Adrenal gland (tissue), 12 donors: ENCODE results near the gene CALB2. TPM values are rescaled to one million over a fixed set of nuclear protein-coding genes. Genes with fewer than 3 reads are reported as not detected.

Experiments
- DNase-seq, 7 donors: peaks; one replicate each; pipeline ENCODE4 v3.0.0-alpha.2; 2019 to 2020
- H3K27ac ChIP-seq, 5 donors: fragments of 200-600 bp; sonication (generic) in 4 of 5; 1 replicate in 3 of 5; 2 replicates in 2 of 5; pipeline versions ENCODE4 v1.5.1 to v1.8.0; 2016 to 2020; ENCODE audit warnings: mild to moderate bottlenecking in 1 of 5
- H3K27me3 ChIP-seq: fragments of 200-600 bp; 2 replicates; pipeline ENCODE4 v1.8.0; 2021
- H3K36me3 ChIP-seq, 2 donors: fragments of 200-600 bp; replicated peaks in 1 of 2; 1 replicate in 1 of 2; 2 replicates in 1 of 2; pipeline versions ENCODE4 v1.5.1 to v1.8.0; 2018 to 2022
- H3K4me1 ChIP-seq, 2 donors: fragments of 200-600 bp; replicated peaks in 1 of 2; 1 replicate in 1 of 2; 2 replicates in 1 of 2; pipeline versions ENCODE4 v1.5.1 to v1.8.0; 2018 to 2021
- H3K4me3 ChIP-seq, 4 donors: fragments of 200-600 bp; sonication (generic) in 3 of 4; one replicate each; pipeline ENCODE4 v1.5.1; 2016 to 2018
- H3K9me3 ChIP-seq, 3 donors: fragments of 200-600 bp; sonication (generic) in 1 of 3; replicated peaks in 1 of 3; 1 replicate in 2 of 3; 2 replicates in 1 of 3; pipeline versions ENCODE4 v1.5.1 to v1.8.0; 2016 to 2021
- POLR2A ChIP-seq, 2 donors: fragments of 450-650 bp; IDR thresholded peaks; one replicate each; pipeline ENCODE4 v1.6.1; 2017; ENCODE audit warnings: antibody characterized with exemption in 2 of 2, mild to moderate bottlenecking in 2 of 2, moderate library complexity in 1 of 2
- WGBS, 4 donors: extraction: QIAGEN DNeasy Blood & Tissue Kit in 2 of 4; methylation state at CpG; one replicate each; pipeline versions ENCODE4 v1.1.5 to v1.1.7; 2013 to 2017; 5-methylcytosine and 5-hydroxymethylcytosine counted together
- intact Hi-C, 2 donors: fragments of 100-400 bp; cut with DNase I; formaldehyde crosslinking; loops; one replicate each; pipeline versions ENCODE4 v1.14.1 to v1.15.0; 2022 to 2023
- polyA plus RNA-seq, 3 donors: library from polyadenylated mRNA; stranded (reverse); fragments of 200-250 nt in 2 of 3; fragments of 350-450 nt in 1 of 3; fragmentation: Illumina TruSeq in 1 of 3; extraction: RNeasy Lipid Tissue Mini Kit (QIAGEN cat#74804) in 1 of 3; gene quantifications; one replicate each; pipeline ENCODE4 v1.2.3, GENCODE V29; 2013 to 2014
- total RNA-seq, 9 donors: library from RNA; depleted of rRNA in 4 of 9; stranded (reverse); fragments of >200 nt in 4 of 9; fragments of 120-200 nt in 1 of 9; fragmentation: NEBNext Ultra II Directional in 1 of 9; extraction: Animal tissue kit (Norgen Biotek cat#: 25700) in 1 of 9; gene quantifications; one replicate each; pipeline versions ENCODE4 v1.1.0 to v1.2.4, GENCODE V29; 2013 to 2023
- TF ChIP-seq, protein P1 (sequence below), 6 experiments: fragments of 450-650 bp in 4 of 6; fragments of 200-600 bp in 2 of 6; sonication (generic) in 1 of 6; IDR thresholded peaks; 1 replicate in 5 of 6; 2 replicates in 1 of 6; pipeline versions ENCODE4 v1.5.1 to v1.8.0; 2016 to 2021; ENCODE audit warnings: antibody characterized with exemption in 6 of 6, mild to moderate bottlenecking in 2 of 6, moderate library complexity in 1 of 6
- donor health status: healthy with polysubstance abuse.
- donor health status: Bipolar disorder and iron deficiency.
- donor health status: DM: yes; HTN: yes; CAD: no.
- donor health status: DM: no; HTN: no; CAD: no.
- donor health status: DM: no; HTN: no; CAD: no.
- donor health status: DM: yes; HTN: yes; CAD: no.

CALB2 gene
- total and polyA plus RNA-seq, 12 donors: 0.83 to 68.5 (median 33.0) TPM

DNA sequence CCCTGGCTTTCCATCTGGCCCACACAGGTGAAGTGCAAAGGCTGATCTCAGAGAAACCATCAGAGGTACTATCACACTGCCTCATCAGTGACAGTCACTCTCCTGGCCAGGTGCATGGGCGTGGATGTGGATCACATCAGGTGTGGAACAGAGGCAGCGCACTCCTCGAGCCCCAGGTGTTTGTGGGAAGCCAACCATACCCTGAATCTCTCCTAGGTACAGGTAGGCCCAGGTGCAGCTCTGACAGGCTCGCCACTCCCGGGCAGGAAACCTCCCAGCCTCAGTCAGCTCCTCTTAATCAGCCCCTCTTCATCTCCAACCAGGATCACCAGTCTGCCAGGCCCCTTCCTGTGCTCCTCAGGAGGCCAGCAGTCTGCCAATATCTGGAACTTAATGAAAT, 51.6 kb downstream of the CALB2 start:
- H3K36me3 ChIP-seq: no peaks in the 10 kb centered on the region
- no peak overlapping the region for H3K4me3 ChIP-seq
- intact Hi-C loops: loop anchor here (5.0 kb wide), 2 partner anchors 92 to 202 kb away; no protein-coding TSS in a partner anchor
- peaks cover 0 to 6% of the 10 kb centered on the region in 2 donors for H3K4me1 ChIP-seq
- WGBS, 4 donors: 53 to 80% (median 66%) methylated on average over 1 to 5 of the region's 5 CpGs
- no peaks in the 10 kb centered on the region for H3K9me3 ChIP-seq
- H3K27me3 ChIP-seq: peaks cover 4% of the 10 kb centered on the region
- H3K27ac ChIP-seq: no peak overlapping the region
- no peak for DNase-seq
- TF ChIP-seq, protein P1, sequence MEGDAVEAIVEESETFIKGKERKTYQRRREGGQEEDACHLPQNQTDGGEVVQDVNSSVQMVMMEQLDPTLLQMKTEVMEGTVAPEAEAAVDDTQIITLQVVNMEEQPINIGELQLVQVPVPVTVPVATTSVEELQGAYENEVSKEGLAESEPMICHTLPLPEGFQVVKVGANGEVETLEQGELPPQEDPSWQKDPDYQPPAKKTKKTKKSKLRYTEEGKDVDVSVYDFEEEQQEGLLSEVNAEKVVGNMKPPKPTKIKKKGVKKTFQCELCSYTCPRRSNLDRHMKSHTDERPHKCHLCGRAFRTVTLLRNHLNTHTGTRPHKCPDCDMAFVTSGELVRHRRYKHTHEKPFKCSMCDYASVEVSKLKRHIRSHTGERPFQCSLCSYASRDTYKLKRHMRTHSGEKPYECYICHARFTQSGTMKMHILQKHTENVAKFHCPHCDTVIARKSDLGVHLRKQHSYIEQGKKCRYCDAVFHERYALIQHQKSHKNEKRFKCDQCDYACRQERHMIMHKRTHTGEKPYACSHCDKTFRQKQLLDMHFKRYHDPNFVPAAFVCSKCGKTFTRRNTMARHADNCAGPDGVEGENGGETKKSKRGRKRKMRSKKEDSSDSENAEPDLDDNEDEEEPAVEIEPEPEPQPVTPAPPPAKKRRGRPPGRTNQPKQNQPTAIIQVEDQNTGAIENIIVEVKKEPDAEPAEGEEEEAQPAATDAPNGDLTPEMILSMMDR (IDR thresholded peaks at IDR 0.05): no peak
- no peak for TF ChIP-seq POLR2A (IDR thresholded peaks at IDR 0.05)

DNA sequence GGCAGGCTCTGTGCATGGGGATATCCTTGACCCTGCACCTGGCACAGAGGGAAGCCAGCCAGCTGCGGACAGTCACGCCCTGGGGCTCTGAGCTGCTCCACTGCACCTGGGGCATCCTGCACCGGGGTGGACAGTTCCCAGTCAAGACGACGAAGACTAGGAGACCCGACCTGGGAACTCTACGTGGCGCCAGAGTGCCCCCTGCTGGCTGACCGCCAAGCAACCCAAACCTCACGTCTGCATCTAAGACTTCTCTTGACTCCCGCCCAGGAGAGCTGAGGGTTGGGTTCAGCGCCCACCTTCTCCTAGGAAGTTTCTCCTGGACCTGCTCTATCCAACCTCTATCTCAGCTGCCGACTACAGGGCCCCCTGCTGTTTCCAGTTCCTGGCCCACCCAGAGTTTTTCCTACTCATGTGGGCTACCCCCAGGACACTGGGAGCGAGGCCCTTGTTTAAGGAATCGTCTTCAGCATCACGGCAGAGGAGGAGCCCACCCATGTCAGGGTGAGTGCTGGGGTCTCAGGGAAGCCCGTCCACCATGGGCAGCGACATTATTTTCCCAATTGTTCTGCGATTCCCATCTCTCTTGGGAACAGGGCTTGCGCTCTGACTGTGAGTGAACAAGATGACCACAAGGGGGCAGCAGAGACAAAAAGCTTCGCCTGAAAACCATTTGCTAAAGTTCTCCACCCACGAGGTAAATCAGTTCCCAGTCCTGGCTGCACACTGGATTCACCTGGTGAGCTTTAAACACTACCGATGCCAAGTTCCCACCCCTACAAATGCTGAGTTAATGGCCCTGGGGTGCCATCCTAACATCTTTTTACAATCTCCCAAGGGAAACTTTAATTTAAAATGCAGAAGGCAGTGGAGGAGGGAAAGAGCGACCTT, 54.0 kb downstream of the CALB2 start:
- Histone ChIP-seq H3K36me3 (no peaks in the 10 kb centered on the region), H3K9me3 (no peaks in the 10 kb centered on the region), H3K27me3 (peaks cover 4% of the 10 kb centered on the region), H3K4me1 (peaks cover 0 to 6% of the 10 kb centered on the region in 2 donors), H3K4me3 (no peak overlapping the region), H3K27ac (no peak overlapping the region)
- intact Hi-C loops: loop anchor here (2.0 to 5.0 kb wide), 3 partner anchors 90 to 200 kb away; no protein-coding TSS in a partner anchor
- TF ChIP-seq, protein P1 (IDR thresholded peaks at IDR 0.05): peak; percentile 78 to 95 (median 86)
- TF ChIP-seq POLR2A (IDR thresholded peaks at IDR 0.05): no peak
- peak; percentile 63 to 87 (median 73) for DNase-seq
- 7 to 9% (median 8%) methylated on average over 14 to 24 of the region's 24 CpGs for WGBS, 4 donors

DNA sequence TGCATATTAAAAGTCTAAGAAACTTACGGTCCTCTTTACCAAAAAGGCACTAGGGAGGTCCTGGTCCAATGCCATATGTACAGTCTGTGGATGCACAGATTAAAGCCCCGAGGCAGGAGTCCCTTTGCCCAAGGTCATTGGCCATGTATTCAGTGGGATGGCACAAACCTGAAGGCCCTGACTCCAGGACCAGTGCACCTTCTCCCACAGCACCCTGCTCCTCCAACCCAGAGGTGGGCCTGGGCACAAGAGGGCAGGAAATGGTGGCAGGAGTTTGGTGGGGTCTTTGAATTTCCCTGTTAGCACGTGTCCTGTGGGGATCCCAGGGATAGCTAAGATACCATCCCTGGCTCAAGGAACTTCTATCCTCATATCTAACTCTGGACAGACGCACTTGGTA, 54.8 kb downstream of the CALB2 start:
- no peak overlapping the region for H3K4me3 ChIP-seq
- H3K27me3 ChIP-seq: peaks cover 4% of the 10 kb centered on the region
- intact Hi-C loops: loop anchor here (2.0 to 5.0 kb wide), 3 partner anchors 89 to 199 kb away; no protein-coding TSS in a partner anchor
- no peaks in the 10 kb centered on the region for H3K36me3 ChIP-seq
- peaks cover 0 to 6% of the 10 kb centered on the region in 2 donors for H3K4me1 ChIP-seq
- 51 to 78% (median 65%) methylated on average over 2 to 4 of the region's 4 CpGs for WGBS, 4 donors
- TF ChIP-seq, protein P1 (IDR thresholded peaks at IDR 0.05): no peak
- no peak for TF ChIP-seq POLR2A (IDR thresholded peaks at IDR 0.05)
- H3K9me3 ChIP-seq: no peaks in the 10 kb centered on the region
- no peak for DNase-seq
- H3K27ac ChIP-seq: no peak overlapping the region

DNA sequence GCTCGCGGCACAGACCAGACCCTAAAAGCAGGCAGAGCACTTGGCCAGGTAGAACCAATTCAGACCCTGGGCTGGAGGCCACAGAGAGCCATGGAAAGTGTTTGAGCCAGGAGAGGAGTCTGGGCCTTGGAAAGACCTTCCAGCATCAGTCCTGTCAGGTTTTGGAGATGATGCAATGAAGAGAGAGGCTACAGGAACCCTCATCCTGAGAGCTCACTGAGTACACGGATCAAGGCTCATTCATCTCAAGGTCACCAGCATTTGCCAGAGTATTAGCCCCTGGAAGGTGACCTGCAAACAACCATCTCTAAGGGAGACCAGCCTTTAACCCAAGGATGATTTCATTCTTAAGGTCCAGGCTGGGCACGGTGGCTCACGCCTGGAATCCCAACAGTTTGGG, 55.5 kb downstream of the CALB2 start:
- no peak overlapping the region for H3K4me3 ChIP-seq
- WGBS, 4 donors: 76 to 86% (median 79%) methylated on average over 5 of the region's 5 CpGs
- no peak overlapping the region for H3K27ac ChIP-seq
- H3K4me1 ChIP-seq: peaks cover 0 to 6% of the 10 kb centered on the region in 2 donors
- H3K36me3 ChIP-seq: no peaks in the 10 kb centered on the region
- TF ChIP-seq POLR2A (IDR thresholded peaks at IDR 0.05): no peak
- TF ChIP-seq, protein P1 (IDR thresholded peaks at IDR 0.05): no peak
- intact Hi-C loops: loop anchor here (5.0 kb wide), 2 partner anchors 88 to 198 kb away; no protein-coding TSS in a partner anchor
- H3K27me3 ChIP-seq: peaks cover 4% of the 10 kb centered on the region
- DNase-seq: no peak
- no peaks in the 10 kb centered on the region for H3K9me3 ChIP-seq
